Endothelial cell of umbilical vein (primary cell): Measurements from ENCODE around the gene ST6GAL1. TPM values are rescaled to one million over a fixed set of nuclear protein-coding genes. Genes with fewer than 3 reads are reported as not detected.

Source experiments
- BruUV-seq: library from RNA; stranded (reverse); fragments of 400-500 nt; replicated peaks from 2 replicates; lab custom pipeline; 2021; lab: Mats Ljungman, UMichigan
- CTCF ChIA-PET: fragments of 300-600, 350-600 bp; sonication (Branson Sonifier 250); formaldehyde crosslinking; loops from one replicate; lab custom pipeline; 2021; ENCODE audit warnings: antibody characterized with exemption, inconsistent platforms; lab: Charles Lee
- POLR2A ChIA-PET: fragments of 300-600, 350-600 bp; sonication (Branson Sonifier 250); formaldehyde crosslinking; loops from one replicate; lab custom pipeline; 2021; ENCODE audit warnings: antibody characterized with exemption, inconsistent platforms; lab: Charles Lee
- DNase-seq: peaks from one replicate; pipeline ENCODE4 v3.0.0-alpha.2; 2011; ENCODE audit warnings: low read depth, low spot score
- FAIRE-seq: peaks from 2 replicates; lab custom pipeline; 2011; peaks lifted over from hg19 to GRCh38; lab: Jason Lieb, UNC
- H2AFZ ChIP-seq: 2 replicates; pipeline ENCODE4 v1.6.0; 2012; ENCODE audit warnings: low read depth, low read length, control low read depth, inconsistent platforms
- H3K27ac ChIP-seq: 2 replicates; pipeline ENCODE4 v1.5.1; 2011; ENCODE audit warnings: low read depth, mild to moderate bottlenecking, control low read depth, low read length, moderate library complexity; ENCODE audit not compliant: insufficient read depth
- H3K27me3 ChIP-seq, 2 experiments: 2 replicates each; pipeline versions ENCODE4 v1.6.0 to v1.6.1; 2011; ENCODE audit warnings: low read length in 2 of 2, mixed read lengths in 1 of 2; ENCODE audit not compliant: control insufficient read depth in 2 of 2, insufficient read depth in 2 of 2
- H3K36me3 ChIP-seq, 2 experiments: 2 replicates in 1 of 2; 3 replicates in 1 of 2; pipeline ENCODE4 v1.5.1; 2011; ENCODE audit warnings: low read length in 2 of 2, mild to moderate bottlenecking in 1 of 2, moderate library complexity in 1 of 2; ENCODE audit not compliant: control insufficient read depth in 2 of 2, insufficient read depth in 2 of 2; ENCODE audit errors: extremely low read depth in 1 of 2
- H3K4me1 ChIP-seq: 3 replicates; pipeline ENCODE4 v1.5.1; 2011; ENCODE audit warnings: mild to moderate bottlenecking, low read length; ENCODE audit not compliant: control insufficient read depth, insufficient read depth; ENCODE audit errors: extremely low read depth
- H3K4me2 ChIP-seq: 2 replicates; pipeline ENCODE4 v1.6.1; 2011; ENCODE audit warnings: low read length, control low read depth, mixed read lengths; ENCODE audit not compliant: insufficient read depth
- H3K4me3 ChIP-seq, 3 experiments: fragments of 200-600 bp in 1 of 3; sonication (generic), shearing (Covaris generic) in 1 of 3; replicated peaks in 1 of 3; 2 replicates each; pipeline ENCODE4 v1.5.1; 2011 to 2016; ENCODE audit warnings: control low read depth in 3 of 3, low read length in 3 of 3, mild to moderate bottlenecking in 2 of 3, inconsistent platforms in 1 of 3, low read depth in 1 of 3, moderate library complexity in 1 of 3; ENCODE audit not compliant: insufficient read depth in 1 of 3
- H3K79me2 ChIP-seq: 2 replicates; pipeline ENCODE4 v1.6.0; 2012; ENCODE audit warnings: low read length, inconsistent platforms; ENCODE audit not compliant: control insufficient read depth, insufficient read depth
- H3K9ac ChIP-seq: replicated peaks from 2 replicates; pipeline ENCODE3; 2011; ENCODE audit warnings: low read length, control low read depth; ENCODE audit not compliant: insufficient read depth; ENCODE audit errors: extremely low read depth
- H3K9me1 ChIP-seq: replicated peaks from 3 replicates; pipeline ENCODE4 v1.6.0; 2011; ENCODE audit warnings: mild to moderate bottlenecking, low read length; ENCODE audit not compliant: control insufficient read depth, insufficient read depth; ENCODE audit errors: extremely low read depth
- H3K9me3 ChIP-seq: replicated peaks from 2 replicates; pipeline ENCODE4 v1.5.1; 2012; ENCODE audit warnings: low read length, inconsistent platforms; ENCODE audit not compliant: control insufficient read depth, insufficient read depth
- H4K20me1 ChIP-seq: replicated peaks from 2 replicates; pipeline ENCODE3; 2011; ENCODE audit warnings: mild to moderate bottlenecking, low read length; ENCODE audit not compliant: control insufficient read depth, insufficient read depth; ENCODE audit errors: extremely low read depth
- CTCF ChIP-seq, 2 donors: IDR thresholded peaks; 1 replicate in 1 of 2; 2 replicates in 1 of 2; pipeline ENCODE4 v1.5.1; 2011; ENCODE audit warnings: low read length in 2 of 2, mild to moderate bottlenecking in 2 of 2, moderate library complexity in 2 of 2, control low read depth in 1 of 2, inconsistent platforms in 1 of 2, low read depth in 1 of 2; ENCODE audit not compliant: insufficient read depth in 1 of 2; ENCODE audit errors: extremely low read depth in 1 of 2
- FOS ChIP-seq: IDR thresholded peaks from 2 replicates; pipeline ENCODE4 v1.6.1; 2011; ENCODE audit warnings: mild to moderate bottlenecking, low read length, moderate library complexity, borderline replicate concordance; ENCODE audit not compliant: insufficient read depth
- GATA2 ChIP-seq: IDR thresholded peaks from 2 replicates; pipeline ENCODE4 v1.7.0; 2011; ENCODE audit warnings: low read depth, mild to moderate bottlenecking, moderate library complexity, mixed read lengths, low read length; ENCODE audit not compliant: insufficient read length, insufficient read depth
- JUN ChIP-seq: IDR thresholded peaks from 2 replicates; pipeline ENCODE4 v1.6.1; 2011; ENCODE audit warnings: borderline replicate concordance, low read depth; ENCODE audit not compliant: insufficient read length, insufficient read depth
- MYC ChIP-seq: IDR thresholded peaks from one replicate; pipeline ENCODE4 v1.6.1; 2011; ENCODE audit warnings: mild to moderate bottlenecking, low read depth, low read length
- POLR2A ChIP-seq: IDR thresholded peaks from 2 replicates; pipeline ENCODE4 v1.6.1; 2012; ENCODE audit warnings: low read depth, mild to moderate bottlenecking, control low read depth, low read length
- dilution Hi-C: fragments of 300-500 bp; cut with MboI; formaldehyde crosslinking; loops from one replicate; pipeline ENCODE4 v1.15.0; 2019; ENCODE audit warnings: low sequenced_read_pairs; ENCODE audit not compliant: extremely low pct_ligation_motif_present
- intact Hi-C: fragments of 100-400 bp; cut with micrococcal nuclease; formaldehyde crosslinking; loops from one replicate; pipeline ENCODE4 v1.10.0; 2022
- polyA plus RNA-seq, 4 experiments: library from polyadenylated mRNA; depleted of rRNA in 3 of 4; stranded (reverse) in 3 of 4; unstranded in 1 of 4; fragments of >200 nt; gene quantifications; 2 replicates each; pipeline versions ENCODE4 v1.2.1 to v1.2.3, GENCODE V29; 2011 to 2012; ENCODE audit warnings: missing spikeins in 1 of 4
- total RNA-seq: library from RNA; stranded (reverse); gene quantifications from 2 replicates; pipeline ENCODE4 v1.2.3, GENCODE V29; 2021

Gene ST6GAL1
- total and polyA plus RNA-seq, 2 donors (not counting 3 experiments of a cell fraction or from before 2014, with no cell fraction given), result 63.9 to 101 TPM

- intact Hi-C loops, result no loop called here
- Histone ChIP-seq H3K27ac (no peak overlapping the region), H3K79me2 (no peaks in the 10 kb centered on the region), H3K27me3 (no peaks in the 10 kb centered on the region), H3K9me1 (no peaks in the 10 kb centered on the region), H3K36me3 (peaks cover 3 to 32% of the 10 kb centered on the region in 2 experiments), H3K9ac (no peak overlapping the region), H4K20me1 (no peaks in the 10 kb centered on the region), H3K4me3 (no peak overlapping the region), H3K4me1 (no peaks in the 10 kb centered on the region), H2AFZ (no peak overlapping the region), H3K9me3 (no peaks in the 10 kb centered on the region), H3K4me2 (no peak overlapping the region)
- POLR2A ChIA-PET, result no interaction called here
- DNase-seq, result no peak
- CTCF ChIA-PET, result no interaction called here
- TF ChIP-seq FOS, result no peak
- TF ChIP-seq GATA2, result no peak
- TF ChIP-seq CTCF (IDR thresholded peaks at IDR 0.05; ENCODE audit: extremely low read depth in 1 of 2, insufficient read depth in 1 of 2, low read depth in 1 of 2, low read length in 2 of 2), result no peak
- TF ChIP-seq JUN, result no peak
- TF ChIP-seq POLR2A, result no peak
- TF ChIP-seq MYC, result no peak
- BruUV-seq, result no TSS peak
- dilution Hi-C loops, result no loop called here
- no peak for FAIRE-seq
Observed at GRCh38 chr3:187063286-187064121, 133.2 kb downstream of the ST6GAL1 start.
